HepG2 (cell line): ENCODE data around the gene UBE2I. TPM values are rescaled to one million over a fixed set of nuclear protein-coding genes. Genes with fewer than 3 reads are reported as not detected.

Experiments
- AKAP8 ChIP-seq: sonication (generic); formaldehyde crosslinking; IDR thresholded peaks from 2 replicates; pipeline ENCODE4 v1.5.1; 2020; ENCODE audit warnings: mild to moderate bottlenecking, missing genetic modification reagents
- CCAR2 ChIP-seq: fragments of 200-400 bp; formaldehyde crosslinking; optimal IDR thresholded peaks from 2 replicates; pipeline ENCODE3; 2018; ENCODE audit warnings: low read depth, mild to moderate bottlenecking, low read length, moderate library complexity
- ETV5 ChIP-seq: IDR thresholded peaks from 2 replicates; pipeline ENCODE4 v1.6.1; 2018; ENCODE audit warnings: missing biosample characterization, missing genetic modification reagents, inconsistent platforms, borderline replicate concordance
- FOXO1 ChIP-seq: sonication (generic); formaldehyde crosslinking; IDR thresholded peaks from 2 replicates; pipeline ENCODE4 v1.4.0; 2020; ENCODE audit warnings: missing genetic modification reagents
- GABPB1 ChIP-seq: IDR thresholded peaks from 2 replicates; pipeline ENCODE4 v1.6.1; 2016; ENCODE audit warnings: mild to moderate bottlenecking, missing genetic modification reagents, moderate library complexity, missing compliant biosample characterization
- HOXA3 ChIP-seq: sonication (generic); formaldehyde crosslinking; IDR thresholded peaks from 2 replicates; pipeline ENCODE4 v1.5.0; 2020; ENCODE audit warnings: missing genetic modification reagents
- MTF2 ChIP-seq: sonication (generic); formaldehyde crosslinking; IDR thresholded peaks from 2 replicates; pipeline ENCODE4 v1.5.0; 2020; ENCODE audit warnings: missing genetic modification reagents, borderline replicate concordance
- NFIC ChIP-seq: IDR thresholded peaks from 2 replicates; pipeline ENCODE4 v1.6.1; 2012; ENCODE audit warnings: mild to moderate bottlenecking, low read length, inconsistent platforms
- NRL ChIP-seq: sonication (generic); formaldehyde crosslinking; IDR thresholded peaks from 2 replicates; pipeline ENCODE4 v1.5.0; 2020; ENCODE audit warnings: missing genetic modification reagents, mild to moderate bottlenecking, moderate library complexity, borderline replicate concordance
- REL ChIP-seq: sonication (generic); formaldehyde crosslinking; conservative IDR thresholded peaks from 2 replicates; pipeline ENCODE4 v1.8.0; 2022; ENCODE audit warnings: mild to moderate bottlenecking, missing genetic modification reagents, moderate library complexity
- SALL1 ChIP-seq: sonication (generic); formaldehyde crosslinking; IDR thresholded peaks from 2 replicates; pipeline ENCODE4 v1.8.0; 2022; ENCODE audit warnings: mild to moderate bottlenecking, missing genetic modification reagents
- SNRNP70 ChIP-seq: fragments of 200-400 bp; formaldehyde crosslinking; IDR thresholded peaks from 2 replicates; pipeline ENCODE4 v1.6.1; 2017; ENCODE audit warnings: mild to moderate bottlenecking, low read depth, low read length, moderate library complexity
- SPEN ChIP-seq: sonication (generic); formaldehyde crosslinking; IDR thresholded peaks from 2 replicates; pipeline ENCODE4 v1.5.1; 2020; ENCODE audit warnings: low read depth, mild to moderate bottlenecking, missing genetic modification reagents
- TCF7 ChIP-seq: sonication (generic); IDR thresholded peaks from 2 replicates; pipeline ENCODE4 v1.6.1; 2016; ENCODE audit warnings: antibody characterized with exemption, low read depth
- ZBTB34 ChIP-seq: sonication (generic); formaldehyde crosslinking; IDR thresholded peaks from 2 replicates; pipeline ENCODE4 v1.8.0; 2022; ENCODE audit warnings: mild to moderate bottlenecking, missing genetic modification reagents
- ZFX ChIP-seq: sonication (generic); formaldehyde crosslinking; IDR thresholded peaks from 2 replicates; pipeline ENCODE4 v1.4.0; 2020; ENCODE audit warnings: mild to moderate bottlenecking, low read depth, missing genetic modification reagents, moderate library complexity
- ZNF12 ChIP-seq: sonication (generic); formaldehyde crosslinking; IDR thresholded peaks from 2 replicates; pipeline ENCODE4 v1.5.0; 2020; ENCODE audit warnings: missing genetic modification reagents
- ZNF547 ChIP-seq: sonication (generic); formaldehyde crosslinking; IDR thresholded peaks from 2 replicates; pipeline ENCODE4 v1.5.1; 2020; ENCODE audit warnings: mild to moderate bottlenecking, missing genetic modification reagents
- ZNF562 ChIP-seq: sonication (generic); formaldehyde crosslinking; IDR thresholded peaks from 2 replicates; pipeline ENCODE4 v1.8.0; 2022; ENCODE audit warnings: missing genetic modification reagents, borderline replicate concordance
- ZNF564 ChIP-seq: sonication (generic); formaldehyde crosslinking; IDR thresholded peaks from 2 replicates; pipeline ENCODE4 v1.8.1; 2023; ENCODE audit warnings: mild to moderate bottlenecking, missing genetic modification reagents
- ZNF619 ChIP-seq: sonication (generic); formaldehyde crosslinking; IDR thresholded peaks from 2 replicates; pipeline ENCODE4 v1.4.0; 2020; ENCODE audit warnings: mild to moderate bottlenecking, missing genetic modification reagents
- ZNF780A ChIP-seq: sonication (generic); formaldehyde crosslinking; IDR thresholded peaks from 2 replicates; pipeline ENCODE4 v1.8.0; 2022; ENCODE audit warnings: mild to moderate bottlenecking, missing genetic modification reagents, moderate library complexity
- polyA plus RNA-seq, 8 experiments: library from polyadenylated mRNA; depleted of rRNA in 3 of 8; stranded (reverse) in 7 of 8; unstranded in 1 of 8; fragments of >200 nt; fragmentation: Illumina TruSeq in 4 of 8; extraction: Trizol in 4 of 8; gene quantifications; 2 replicates each; pipeline versions ENCODE4 v1.2.1 to v1.2.3, GENCODE V29; 2011 to 2016; ENCODE audit warnings: low read depth in 4 of 8, missing spikeins in 1 of 8, mixed read lengths in 1 of 8; ENCODE audit not compliant: insufficient read depth in 1 of 8
- total RNA-seq, 5 experiments: library from RNA; depleted of rRNA; stranded (reverse); fragments of >200 nt; fragmentation: Illumina TruSeq; extraction: Trizol; gene quantifications; 2 replicates each; pipeline ENCODE4 v1.2.3, GENCODE V29; 2016; ENCODE audit warnings: low read depth in 1 of 5
- TF ChIP-seq, protein P1 (sequence below): sonication (generic); formaldehyde crosslinking; conservative IDR thresholded peaks from 2 replicates; pipeline ENCODE4 v1.8.0; 2022; ENCODE audit warnings: mild to moderate bottlenecking, moderate library complexity, missing genetic modification reagents
- TF ChIP-seq, protein P2 (sequence below): IDR thresholded peaks from 2 replicates; pipeline ENCODE4 v1.4.0; 2020; ENCODE audit warnings: mild to moderate bottlenecking, missing genetic modification reagents

The UBE2I gene
- total and polyA plus RNA-seq, 2 of the 13 experiments (the other 11 are each of a cell fraction or from before 2014, with no cell fraction given) = 75.8 to 98.9 TPM

GRCh38 chr16:1299012-1299867 is 10.2 kb upstream of the UBE2I start (continued):
- TF ChIP-seq ZBTB34 (CRISPR knock-in tag) = no peak
- TF ChIP-seq, protein P1, sequence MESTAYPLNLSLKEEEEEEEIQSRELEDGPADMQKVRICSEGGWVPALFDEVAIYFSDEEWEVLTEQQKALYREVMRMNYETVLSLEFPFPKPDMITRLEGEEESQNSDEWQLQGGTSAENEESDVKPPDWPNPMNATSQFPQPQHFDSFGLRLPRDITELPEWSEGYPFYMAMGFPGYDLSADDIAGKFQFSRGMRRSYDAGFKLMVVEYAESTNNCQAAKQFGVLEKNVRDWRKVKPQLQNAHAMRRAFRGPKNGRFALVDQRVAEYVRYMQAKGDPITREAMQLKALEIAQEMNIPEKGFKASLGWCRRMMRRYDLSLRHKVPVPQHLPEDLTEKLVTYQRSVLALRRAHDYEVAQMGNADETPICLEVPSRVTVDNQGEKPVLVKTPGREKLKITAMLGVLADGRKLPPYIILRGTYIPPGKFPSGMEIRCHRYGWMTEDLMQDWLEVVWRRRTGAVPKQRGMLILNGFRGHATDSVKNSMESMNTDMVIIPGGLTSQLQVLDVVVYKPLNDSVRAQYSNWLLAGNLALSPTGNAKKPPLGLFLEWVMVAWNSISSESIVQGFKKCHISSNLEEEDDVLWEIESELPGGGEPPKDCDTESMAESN (CRISPR knock-in tag) = peak; percentile 44; the same call in 1 of the 2 replicates
- no peak for TF ChIP-seq MTF2
- no peak for TF ChIP-seq ZNF780A (CRISPR knock-in tag)
- 0 out of 2 replicates have a peak, but pooled peaks have one; percentile 22 for TF ChIP-seq ZNF547 (CRISPR knock-in tag)
- TF ChIP-seq TCF7 = no peak
- peak; percentile 66; the same call in 1 of the 2 replicates for TF ChIP-seq HOXA3
- 0 out of 2 replicates have a peak, but pooled peaks have one; percentile 43 for TF ChIP-seq AKAP8 (CRISPR knock-in tag)
- peak; percentile 29; the same call in 1 of the 2 replicates for TF ChIP-seq ZFX (CRISPR knock-in tag)
- no peak for TF ChIP-seq FOXO1 (CRISPR knock-in tag)
- TF ChIP-seq ZNF619 (CRISPR knock-in tag) = no peak
- peak; percentile 42; the same call in 1 of the 2 replicates for TF ChIP-seq GABPB1
- no peak for TF ChIP-seq NRL
- peak; percentile 24; the same call in 1 of the 2 replicates for TF ChIP-seq SALL1 (CRISPR knock-in tag)
- TF ChIP-seq ZNF562 (CRISPR knock-in tag) = no peak
- no peak for TF ChIP-seq SNRNP70
- TF ChIP-seq SPEN (CRISPR knock-in tag) = peak; percentile 67
- peak; percentile 68; the same call in 1 of the 2 replicates for TF ChIP-seq ZNF12 (CRISPR knock-in tag)
- no peak for TF ChIP-seq ETV5 (CRISPR knock-in tag)
- TF ChIP-seq, protein P2, sequence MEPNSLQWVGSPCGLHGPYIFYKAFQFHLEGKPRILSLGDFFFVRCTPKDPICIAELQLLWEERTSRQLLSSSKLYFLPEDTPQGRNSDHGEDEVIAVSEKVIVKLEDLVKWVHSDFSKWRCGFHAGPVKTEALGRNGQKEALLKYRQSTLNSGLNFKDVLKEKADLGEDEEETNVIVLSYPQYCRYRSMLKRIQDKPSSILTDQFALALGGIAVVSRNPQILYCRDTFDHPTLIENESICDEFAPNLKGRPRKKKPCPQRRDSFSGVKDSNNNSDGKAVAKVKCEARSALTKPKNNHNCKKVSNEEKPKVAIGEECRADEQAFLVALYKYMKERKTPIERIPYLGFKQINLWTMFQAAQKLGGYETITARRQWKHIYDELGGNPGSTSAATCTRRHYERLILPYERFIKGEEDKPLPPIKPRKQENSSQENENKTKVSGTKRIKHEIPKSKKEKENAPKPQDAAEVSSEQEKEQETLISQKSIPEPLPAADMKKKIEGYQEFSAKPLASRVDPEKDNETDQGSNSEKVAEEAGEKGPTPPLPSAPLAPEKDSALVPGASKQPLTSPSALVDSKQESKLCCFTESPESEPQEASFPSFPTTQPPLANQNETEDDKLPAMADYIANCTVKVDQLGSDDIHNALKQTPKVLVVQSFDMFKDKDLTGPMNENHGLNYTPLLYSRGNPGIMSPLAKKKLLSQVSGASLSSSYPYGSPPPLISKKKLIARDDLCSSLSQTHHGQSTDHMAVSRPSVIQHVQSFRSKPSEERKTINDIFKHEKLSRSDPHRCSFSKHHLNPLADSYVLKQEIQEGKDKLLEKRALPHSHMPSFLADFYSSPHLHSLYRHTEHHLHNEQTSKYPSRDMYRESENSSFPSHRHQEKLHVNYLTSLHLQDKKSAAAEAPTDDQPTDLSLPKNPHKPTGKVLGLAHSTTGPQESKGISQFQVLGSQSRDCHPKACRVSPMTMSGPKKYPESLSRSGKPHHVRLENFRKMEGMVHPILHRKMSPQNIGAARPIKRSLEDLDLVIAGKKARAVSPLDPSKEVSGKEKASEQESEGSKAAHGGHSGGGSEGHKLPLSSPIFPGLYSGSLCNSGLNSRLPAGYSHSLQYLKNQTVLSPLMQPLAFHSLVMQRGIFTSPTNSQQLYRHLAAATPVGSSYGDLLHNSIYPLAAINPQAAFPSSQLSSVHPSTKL (CRISPR knock-in tag) = peak; percentile 41; the same call in 1 of the 2 replicates
- TF ChIP-seq CCAR2 = no peak
- no peak for TF ChIP-seq ZNF564 (CRISPR knock-in tag)
- no peak for TF ChIP-seq REL
- TF ChIP-seq NFIC = no peak
